ENCODE measurements around the gene DOCK10. TPM values are rescaled to one million over a fixed set of nuclear protein-coding genes. Genes with fewer than 3 reads are reported as not detected.

Gene DOCK10
- polyA plus RNA-seq, 4 donors: 2.3 to 6.8 (median 3.5) TPM

DNA sequence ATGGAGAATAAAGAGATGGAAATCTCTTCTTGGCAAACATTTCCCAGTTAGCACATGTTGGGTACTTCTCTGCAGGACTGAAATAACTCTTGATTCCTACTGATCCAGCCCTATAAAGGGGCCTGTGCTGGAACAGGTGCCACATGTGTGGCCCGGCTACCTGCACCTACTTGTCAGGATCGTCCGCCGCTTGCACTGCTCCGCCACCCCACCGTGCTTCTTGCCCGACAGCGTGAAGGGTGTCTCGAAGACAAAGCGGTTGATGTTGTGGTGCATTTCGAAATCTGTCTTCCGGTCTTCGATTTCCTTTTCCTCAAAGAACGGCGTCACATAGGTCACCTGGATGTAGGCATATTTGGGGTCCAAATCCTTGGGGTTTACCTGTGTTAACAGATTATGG is 267.5 kb downstream of the DOCK10 start:
- Histone ChIP-seq H3K27ac (ENCODE audit: low read depth in 1 of 3, low read length in 2 of 3) (no peak overlapping the region), H3K36me3 (ENCODE audit: control insufficient read depth in 3 of 3, insufficient read depth in 2 of 3, low read depth in 1 of 3, low read length in 3 of 3) (peaks cover 0 to 13% (median 9%) of the 10 kb centered on the region in 3 donors), H3K4me3 (ENCODE audit: low read depth in 1 of 3, low read length in 3 of 3) (no peak overlapping the region), H3K9me3 (ENCODE audit: control insufficient read depth in 2 of 2, insufficient read depth in 1 of 2, low read depth in 1 of 2, low read length in 1 of 2) (no peaks in the 10 kb centered on the region), H3K27me3 (ENCODE audit: control insufficient read depth in 3 of 3, insufficient read depth in 3 of 3, low read length in 3 of 3) (no peaks in the 10 kb centered on the region), H3K4me1 (ENCODE audit: control insufficient read depth in 3 of 3, insufficient read depth in 2 of 3, low read depth in 1 of 3, low read length in 2 of 3) (peaks cover 0 to 8% (median 0%) of the 10 kb centered on the region in 3 donors)
- 94 to 97% (median 97%) methylated on average over 15 of the region's 15 CpGs for WGBS, 3 donors
- FAIRE-seq (no peak), DNase-seq (no peak)

DNA sequence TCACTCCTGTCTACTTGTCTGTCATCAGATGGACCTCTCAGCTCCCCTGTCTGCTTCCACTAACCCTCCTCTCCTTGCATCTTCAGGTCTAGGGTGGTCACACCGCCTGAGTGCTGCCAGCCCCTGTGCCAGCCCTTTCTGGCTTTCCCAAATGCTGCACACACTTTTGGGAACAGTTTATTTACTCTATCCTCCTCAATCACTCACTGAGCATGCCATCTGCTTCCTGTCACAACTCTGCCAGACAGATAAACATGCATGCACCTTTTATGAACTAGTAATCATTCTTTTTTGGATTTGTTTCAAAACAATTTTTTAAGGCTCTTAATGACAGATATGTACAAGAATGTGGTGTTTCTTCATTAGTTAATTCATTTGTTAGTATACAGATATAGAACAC is 269.8 kb downstream of the DOCK10 start:
- Histone ChIP-seq H3K9me3 (ENCODE audit: control insufficient read depth in 2 of 2, insufficient read depth in 1 of 2, low read depth in 1 of 2, low read length in 1 of 2) (no peaks in the 10 kb centered on the region), H3K36me3 (ENCODE audit: control insufficient read depth in 3 of 3, insufficient read depth in 2 of 3, low read depth in 1 of 3, low read length in 3 of 3) (peaks cover 0 to 17% (median 13%) of the 10 kb centered on the region in 3 donors), H3K4me1 (ENCODE audit: control insufficient read depth in 3 of 3, insufficient read depth in 2 of 3, low read depth in 1 of 3, low read length in 2 of 3) (peaks cover 0 to 8% (median 0%) of the 10 kb centered on the region in 3 donors), H3K4me3 (ENCODE audit: low read depth in 1 of 3, low read length in 3 of 3) (no peak overlapping the region), H3K27me3 (ENCODE audit: control insufficient read depth in 3 of 3, insufficient read depth in 3 of 3, low read length in 3 of 3) (no peaks in the 10 kb centered on the region), H3K27ac (ENCODE audit: low read depth in 1 of 3, low read length in 2 of 3) (no peak overlapping the region)
- FAIRE-seq (no peak), DNase-seq (no peak)
- WGBS, 3 donors: 84 to 90% (median 84%) methylated on average over 1 of the region's 1 CpG

DNA sequence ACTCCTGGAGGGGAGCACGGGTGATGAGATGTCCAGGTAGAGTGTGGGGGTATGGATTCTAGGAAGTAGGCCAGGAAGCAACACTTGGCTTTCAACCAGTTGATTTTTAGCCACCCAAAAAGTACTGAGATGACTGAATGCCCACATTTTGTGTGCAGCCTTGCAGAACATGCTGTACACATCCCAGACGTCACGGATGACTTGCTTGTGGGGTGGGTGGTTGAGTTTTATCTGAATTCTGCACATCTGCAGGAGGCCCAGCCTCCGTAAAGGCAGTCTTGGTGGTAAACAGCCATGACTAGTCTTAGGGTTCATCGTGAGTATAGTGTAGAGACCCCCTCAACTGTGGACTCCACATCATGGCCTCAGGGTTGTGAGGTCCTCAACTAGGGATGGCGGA is 272.8 kb downstream of the DOCK10 start:
- Histone ChIP-seq H3K4me3 (ENCODE audit: low read depth in 1 of 3, low read length in 3 of 3) (no peak overlapping the region), H3K27ac (ENCODE audit: low read depth in 1 of 3, low read length in 2 of 3) (no peak overlapping the region), H3K27me3 (ENCODE audit: control insufficient read depth in 3 of 3, insufficient read depth in 3 of 3, low read length in 3 of 3) (no peaks in the 10 kb centered on the region), H3K36me3 (ENCODE audit: control insufficient read depth in 3 of 3, insufficient read depth in 2 of 3, low read depth in 1 of 3, low read length in 3 of 3) (peaks cover 0 to 13% (median 12%) of the 10 kb centered on the region in 3 donors), H3K9me3 (ENCODE audit: control insufficient read depth in 2 of 2, insufficient read depth in 1 of 2, low read depth in 1 of 2, low read length in 1 of 2) (no peaks in the 10 kb centered on the region), H3K4me1 (ENCODE audit: control insufficient read depth in 3 of 3, insufficient read depth in 2 of 3, low read depth in 1 of 3, low read length in 2 of 3) (no peaks in the 10 kb centered on the region)
- 91 to 94% (median 92%) methylated on average over 6 of the region's 6 CpGs for WGBS, 3 donors
- FAIRE-seq (no peak), DNase-seq (no peak)

DNA sequence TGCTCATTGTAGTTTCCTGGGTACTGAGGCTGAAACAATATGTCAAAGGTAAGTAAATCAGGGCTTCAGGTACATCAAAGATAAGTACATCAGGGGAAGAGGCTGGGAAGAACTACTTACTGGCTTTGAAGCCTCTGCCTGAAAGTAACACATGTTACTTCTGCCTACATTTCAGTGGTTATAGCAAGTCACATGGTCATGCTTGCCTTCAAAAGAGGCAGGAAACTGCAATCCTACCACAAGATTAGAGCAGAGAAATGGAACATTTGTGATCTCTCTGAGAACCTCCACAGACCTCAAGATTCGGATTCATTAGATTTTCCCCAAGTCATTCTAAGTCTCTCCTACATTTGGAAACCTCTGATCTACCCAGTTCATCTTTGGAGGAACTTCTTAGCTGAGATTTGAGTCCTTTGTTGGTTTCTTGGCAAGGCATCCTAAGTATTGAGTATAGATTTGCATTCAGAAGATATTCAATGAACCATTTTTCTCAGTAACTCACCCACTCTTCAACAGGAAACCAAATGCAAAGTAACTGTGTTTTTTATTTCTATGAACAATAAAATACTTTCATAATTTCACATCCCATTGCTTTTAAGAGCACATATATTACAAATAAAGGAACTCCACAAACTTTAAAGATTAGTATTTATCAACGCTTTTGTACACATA is 277.6 kb downstream of the DOCK10 start:
- FAIRE-seq: no peak
- 80 to 91% (median 87%) methylated on average over 2 of the region's 2 CpGs for WGBS, 3 donors
- Histone ChIP-seq H3K9me3 (ENCODE audit: control insufficient read depth in 2 of 2, insufficient read depth in 1 of 2, low read depth in 1 of 2, low read length in 1 of 2) (peaks cover 0 to 2% of the 10 kb centered on the region in 2 donors), H3K27me3 (ENCODE audit: control insufficient read depth in 3 of 3, insufficient read depth in 3 of 3, low read length in 3 of 3) (no peaks in the 10 kb centered on the region), H3K36me3 (ENCODE audit: control insufficient read depth in 3 of 3, insufficient read depth in 2 of 3, low read depth in 1 of 3, low read length in 3 of 3) (peaks cover 0 to 3% (median 3%) of the 10 kb centered on the region in 3 donors), H3K27ac (ENCODE audit: low read depth in 1 of 3, low read length in 2 of 3) (no peak overlapping the region), H3K4me3 (ENCODE audit: low read depth in 1 of 3, low read length in 3 of 3) (no peak overlapping the region), H3K4me1 (ENCODE audit: control insufficient read depth in 3 of 3, insufficient read depth in 2 of 3, low read depth in 1 of 3, low read length in 2 of 3) (no peaks in the 10 kb centered on the region)
- no peak for DNase-seq

DNA sequence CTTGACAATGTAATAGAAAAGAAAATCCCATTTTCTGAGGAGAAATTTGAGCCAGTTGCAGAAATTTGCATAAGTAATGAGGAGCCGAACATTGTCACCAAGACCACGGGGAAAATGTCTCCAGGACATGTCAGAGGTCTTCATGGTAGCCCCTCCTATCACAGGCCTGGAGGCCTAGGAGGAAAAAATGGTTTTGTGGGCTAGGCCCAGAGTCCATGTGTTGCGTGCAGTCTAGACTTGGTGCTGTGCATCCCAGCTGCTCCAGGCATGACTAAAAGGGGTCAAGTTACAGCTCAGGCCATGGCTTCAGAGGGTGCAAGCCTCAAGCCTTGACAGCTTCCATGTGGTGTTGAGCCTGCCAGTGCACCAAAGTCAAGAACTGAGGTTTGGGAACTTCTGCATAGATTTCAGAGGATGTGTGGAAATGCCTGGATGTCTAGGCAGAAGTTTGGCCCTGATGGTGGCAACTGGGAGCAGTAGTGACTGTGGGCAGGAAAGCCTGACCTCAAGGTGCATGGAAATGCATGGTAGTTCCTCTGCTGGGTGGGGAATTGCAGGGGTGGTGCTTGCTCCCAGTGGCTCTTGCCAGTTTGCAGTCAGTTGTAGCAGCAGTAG is 284.2 kb downstream of the DOCK10 start:
- DNase-seq (no peak), FAIRE-seq (no peak)
- no peak overlapping the region for H3K4me3 ChIP-seq (ENCODE audit: low read depth in 1 of 3, low read length in 3 of 3)
- WGBS, 3 donors: 76 to 88% (median 86%) methylated on average over 3 of the region's 3 CpGs
- no peaks in the 10 kb centered on the region for H3K4me1 ChIP-seq (ENCODE audit: control insufficient read depth in 3 of 3, insufficient read depth in 2 of 3, low read depth in 1 of 3, low read length in 2 of 3)
- peaks cover 0 to 6% (median 4%) of the 10 kb centered on the region in 3 donors for H3K36me3 ChIP-seq (ENCODE audit: control insufficient read depth in 3 of 3, insufficient read depth in 2 of 3, low read depth in 1 of 3, low read length in 3 of 3)
- peaks cover 0 to 16% of the 10 kb centered on the region in 2 donors for H3K9me3 ChIP-seq (ENCODE audit: control insufficient read depth in 2 of 2, insufficient read depth in 1 of 2, low read depth in 1 of 2, low read length in 1 of 2)
- H3K27me3 ChIP-seq (ENCODE audit: control insufficient read depth in 3 of 3, insufficient read depth in 3 of 3, low read length in 3 of 3): no peaks in the 10 kb centered on the region
- no peak overlapping the region for H3K27ac ChIP-seq (ENCODE audit: low read depth in 1 of 3, low read length in 2 of 3)

DNA sequence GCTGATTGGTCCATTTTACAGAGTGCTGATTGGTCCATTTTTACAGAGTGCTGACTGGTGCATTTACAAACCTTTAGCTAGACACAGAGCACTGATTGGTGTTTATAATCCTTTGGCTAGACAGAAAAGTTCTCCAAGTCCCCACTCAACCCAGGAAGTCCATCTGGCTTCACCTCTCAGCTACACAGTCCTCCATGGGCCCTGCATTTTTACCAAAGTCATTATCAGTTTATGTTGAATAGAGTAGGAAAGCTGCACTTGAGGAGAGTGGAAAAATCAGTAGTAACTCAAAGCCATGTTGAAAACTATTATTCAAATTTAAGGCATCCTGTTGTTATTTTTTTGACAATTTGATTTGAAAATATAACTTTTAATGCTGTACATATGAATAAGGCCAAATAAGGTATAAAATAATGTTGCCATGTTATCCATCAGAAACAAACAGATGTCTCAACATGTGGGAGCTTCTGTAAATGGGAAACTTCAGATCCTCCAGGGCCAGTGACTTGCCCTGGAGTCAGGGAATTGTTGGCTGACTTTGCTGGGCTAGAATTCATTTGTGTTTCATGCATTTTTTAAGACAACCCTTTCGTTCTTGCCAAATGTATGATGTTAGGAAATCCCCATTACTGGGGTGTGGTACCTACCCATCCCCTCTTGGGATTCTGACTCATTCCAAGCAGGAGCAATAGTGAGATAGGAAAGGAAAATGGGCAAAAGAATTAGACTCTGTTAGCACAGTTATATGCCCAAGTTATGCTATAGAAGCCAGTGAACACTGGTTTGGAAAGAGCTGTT is 288.3 kb downstream of the DOCK10 start:
- 61 to 74% (median 70%) methylated on average over 1 of the region's 1 CpG for WGBS, 3 donors
- H3K36me3 ChIP-seq (ENCODE audit: control insufficient read depth in 3 of 3, insufficient read depth in 2 of 3, low read depth in 1 of 3, low read length in 3 of 3): peaks cover 0 to 4% (median 4%) of the 10 kb centered on the region in 3 donors
- DNase-seq: no peak
- H3K27ac ChIP-seq (ENCODE audit: low read depth in 1 of 3, low read length in 2 of 3): no peak overlapping the region
- no peak for FAIRE-seq
- peaks cover 0 to 12% of the 10 kb centered on the region in 2 donors for H3K9me3 ChIP-seq (ENCODE audit: control insufficient read depth in 2 of 2, insufficient read depth in 1 of 2, low read depth in 1 of 2, low read length in 1 of 2)
- H3K4me1 ChIP-seq (ENCODE audit: control insufficient read depth in 3 of 3, insufficient read depth in 2 of 3, low read depth in 1 of 3, low read length in 2 of 3): no peaks in the 10 kb centered on the region
- H3K4me3 ChIP-seq (ENCODE audit: low read depth in 1 of 3, low read length in 3 of 3): no peak overlapping the region
- H3K27me3 ChIP-seq (ENCODE audit: control insufficient read depth in 3 of 3, insufficient read depth in 3 of 3, low read length in 3 of 3): no peaks in the 10 kb centered on the region

DNA sequence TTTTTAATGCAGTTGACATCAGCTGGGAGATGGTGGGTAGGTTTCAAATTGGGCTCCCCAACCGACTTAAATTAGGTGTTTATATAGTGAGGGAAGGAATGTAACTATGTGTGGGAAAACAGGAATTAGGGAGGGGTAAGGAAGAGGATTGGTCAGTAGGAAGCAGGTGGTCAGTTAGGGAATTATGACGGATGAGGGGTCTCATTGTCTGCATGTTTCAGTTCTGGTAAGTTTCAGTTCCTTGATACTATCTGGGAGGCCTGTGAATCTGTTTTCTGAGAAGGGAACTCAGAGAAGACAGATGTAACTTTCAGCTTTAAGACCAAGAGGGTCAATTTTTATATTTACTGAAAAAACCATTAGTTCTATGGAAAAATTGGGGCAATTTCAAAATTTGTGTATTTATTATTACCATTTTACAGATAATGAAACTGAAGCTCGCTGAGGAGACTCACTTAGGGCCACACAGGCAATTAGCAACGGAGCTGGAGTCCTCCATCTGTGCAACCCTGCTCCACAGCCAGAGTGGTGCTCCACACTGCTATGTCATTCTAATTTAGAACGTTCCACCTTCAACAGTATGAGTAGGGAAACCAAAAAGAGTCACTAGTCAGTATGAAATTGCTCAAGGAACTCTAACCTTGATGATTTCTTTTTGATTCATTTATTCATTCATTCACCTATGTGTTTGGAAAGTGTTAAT is 290.1 kb downstream of the DOCK10 start:
- H3K27me3 ChIP-seq (ENCODE audit: control insufficient read depth in 3 of 3, insufficient read depth in 3 of 3, low read length in 3 of 3): no peaks in the 10 kb centered on the region
- no peak overlapping the region for H3K4me3 ChIP-seq (ENCODE audit: low read depth in 1 of 3, low read length in 3 of 3)
- DNase-seq (no peak), FAIRE-seq (no peak)
- no peak overlapping the region for H3K27ac ChIP-seq (ENCODE audit: low read depth in 1 of 3, low read length in 2 of 3)
- H3K4me1 ChIP-seq (ENCODE audit: control insufficient read depth in 3 of 3, insufficient read depth in 2 of 3, low read depth in 1 of 3, low read length in 2 of 3): no peaks in the 10 kb centered on the region
- WGBS, 3 donors: 68 to 75% (median 69%) methylated on average over 5 of the region's 5 CpGs
- no peaks in the 10 kb centered on the region for H3K36me3 ChIP-seq (ENCODE audit: control insufficient read depth in 3 of 3, insufficient read depth in 2 of 3, low read depth in 1 of 3, low read length in 3 of 3)
- no peaks in the 10 kb centered on the region for H3K9me3 ChIP-seq (ENCODE audit: control insufficient read depth in 2 of 2, insufficient read depth in 1 of 2, low read depth in 1 of 2, low read length in 1 of 2)

DNA sequence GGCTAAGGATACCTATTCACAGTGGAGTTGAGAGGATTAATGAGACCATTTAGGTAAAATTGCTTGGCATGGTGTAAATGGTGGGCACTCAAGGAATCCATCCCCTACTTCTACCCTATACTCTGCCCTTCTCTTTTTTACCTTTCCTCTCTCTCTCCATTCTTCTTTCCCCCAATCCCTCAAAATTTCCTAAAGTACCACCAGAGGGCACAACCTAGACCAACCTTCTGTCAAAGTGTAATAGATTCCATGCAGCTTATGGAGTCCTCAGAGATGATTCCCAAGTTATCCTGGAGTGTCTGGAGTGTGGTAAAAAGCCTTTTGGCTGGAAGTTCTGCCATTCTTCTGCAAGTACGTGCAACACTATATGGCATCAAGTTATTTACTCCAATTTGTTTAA is 293.1 kb downstream of the DOCK10 start:
- DNase-seq (peak; percentile 4 to 16), FAIRE-seq (no peak)
- 53 to 76% (median 58%) methylated on average over 1 of the region's 1 CpG for WGBS, 3 donors
- no peaks in the 10 kb centered on the region for H3K9me3 ChIP-seq (ENCODE audit: control insufficient read depth in 2 of 2, insufficient read depth in 1 of 2, low read depth in 1 of 2, low read length in 1 of 2)
- no peaks in the 10 kb centered on the region for H3K27me3 ChIP-seq (ENCODE audit: control insufficient read depth in 3 of 3, insufficient read depth in 3 of 3, low read length in 3 of 3)
- no peak overlapping the region for H3K27ac ChIP-seq (ENCODE audit: low read depth in 1 of 3, low read length in 2 of 3)
- H3K36me3 ChIP-seq (ENCODE audit: control insufficient read depth in 3 of 3, insufficient read depth in 2 of 3, low read depth in 1 of 3, low read length in 3 of 3): no peaks in the 10 kb centered on the region
- no peak overlapping the region for H3K4me3 ChIP-seq (ENCODE audit: low read depth in 1 of 3, low read length in 3 of 3)
- H3K4me1 ChIP-seq (ENCODE audit: control insufficient read depth in 3 of 3, insufficient read depth in 2 of 3, low read depth in 1 of 3, low read length in 2 of 3): no peaks in the 10 kb centered on the region
